HG03039 (cell line): ENCODE measurements around the gene ACO2.
"Not testable (repeated sequence)": the region's sequence is repeated elsewhere in the genome, so short reads cannot be mapped to it uniquely, and the experiment has no call there.

Source experiments
- ATAC-seq: cut with Tn5 transposase; IDR thresholded peaks from one replicate; pipeline ENCODE4 v1.9.1; 2021; ENCODE audit warnings: mild to moderate bottlenecking, moderate library complexity; ENCODE audit not compliant: unreplicated experiment

Gene ACO2

DNA sequence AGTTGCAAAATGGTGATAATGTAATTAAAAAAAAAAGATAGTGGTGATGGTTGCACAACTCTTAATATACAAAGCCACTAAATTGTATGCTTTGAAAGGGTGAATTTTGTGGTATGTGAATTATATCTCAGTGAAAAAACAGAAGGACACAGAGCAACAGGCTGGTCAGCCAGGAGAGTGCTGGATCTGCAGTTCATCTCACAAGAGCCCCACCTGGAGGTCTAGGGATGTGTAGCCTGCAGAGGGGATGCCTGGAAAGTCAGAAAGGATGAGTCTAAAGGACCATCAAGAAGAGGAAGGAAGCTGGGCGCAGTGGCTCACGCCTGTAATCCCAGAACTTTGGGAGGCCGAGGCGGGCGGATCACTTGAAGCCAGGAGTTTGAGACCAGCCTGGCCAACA, 66.3 kb downstream of the ACO2 start:
- no peak for ATAC-seq

DNA sequence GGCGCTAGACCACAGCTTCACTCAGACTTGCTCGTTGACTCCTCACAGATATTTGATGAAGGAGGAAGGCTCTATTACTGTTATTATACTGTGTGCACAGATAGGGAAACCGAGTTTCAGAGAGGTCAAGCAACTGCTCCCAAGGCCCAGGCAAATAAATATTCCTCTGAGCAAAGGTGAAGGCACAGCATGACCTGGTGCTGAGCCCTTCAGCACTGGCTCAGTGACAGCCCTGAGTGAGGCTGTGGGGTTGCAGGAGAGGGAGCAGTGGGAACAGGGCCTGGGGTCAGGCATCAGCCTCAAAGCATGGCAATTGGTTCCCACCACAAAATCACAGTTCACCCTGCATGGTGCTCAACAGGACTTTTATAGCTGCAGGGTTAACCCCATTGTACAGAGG, 68.3 kb downstream of the ACO2 start:
- ATAC-seq = no peak

DNA sequence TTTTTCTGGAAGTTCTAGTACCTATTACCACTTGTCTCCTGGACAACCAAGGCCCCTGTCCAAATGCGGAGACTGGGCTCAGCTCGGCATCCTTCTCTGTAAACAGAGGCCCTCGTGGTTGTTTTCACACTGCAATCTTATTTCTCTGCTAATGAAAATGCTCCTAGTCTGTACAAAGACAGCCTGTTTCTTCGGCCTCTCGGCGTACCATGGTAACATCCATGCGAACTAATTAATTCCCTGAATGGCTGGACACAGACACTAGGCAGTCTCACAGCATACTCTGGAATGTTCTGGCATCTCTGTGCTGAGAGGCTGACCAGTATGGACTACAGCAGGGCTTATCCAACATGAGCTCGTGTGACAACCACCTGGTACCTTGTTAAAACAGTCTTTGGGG, 69.7 kb downstream of the ACO2 start:
- no peak for ATAC-seq

DNA sequence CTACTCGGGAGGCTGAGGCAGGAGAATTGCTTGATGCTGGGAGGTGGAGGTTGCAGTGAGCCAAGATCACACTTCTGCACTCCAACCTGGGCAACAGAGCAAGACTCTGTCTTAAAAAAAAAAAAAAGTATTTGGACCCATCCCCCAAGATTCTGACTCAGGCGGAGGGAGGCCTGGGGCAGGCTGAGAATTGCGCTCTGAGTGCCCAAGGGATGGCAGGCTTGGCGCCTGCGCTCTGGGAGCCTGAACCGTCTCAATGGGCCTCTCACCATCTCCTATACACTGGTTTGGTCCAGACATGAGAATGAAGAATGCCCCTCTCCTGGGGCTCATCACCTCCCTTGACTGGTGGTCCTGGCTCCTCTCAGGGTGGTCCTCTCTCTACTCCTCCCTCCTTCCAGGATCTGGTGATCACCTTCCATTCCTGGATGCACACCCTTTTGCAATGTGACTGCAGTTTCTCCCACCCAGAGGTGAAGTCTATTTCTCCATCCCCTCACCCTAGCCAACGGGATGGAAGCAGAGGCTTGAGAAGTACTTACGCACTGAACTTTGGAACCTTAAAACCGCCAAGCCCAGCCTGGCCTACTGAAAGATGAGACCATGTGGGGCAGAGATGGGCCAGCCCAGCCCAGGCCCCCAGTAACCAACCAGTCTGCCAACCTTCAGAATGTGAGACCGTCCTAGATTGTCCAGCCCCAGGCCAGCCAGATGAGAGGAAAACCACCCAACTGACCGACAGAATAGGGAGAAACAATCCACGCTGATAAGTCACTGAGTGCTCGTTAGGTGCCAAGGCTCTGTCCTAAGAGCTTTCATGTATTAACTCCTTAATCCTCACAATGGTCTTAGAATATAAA, 70.5 kb downstream of the ACO2 start:
- no peak for ATAC-seq

DNA sequence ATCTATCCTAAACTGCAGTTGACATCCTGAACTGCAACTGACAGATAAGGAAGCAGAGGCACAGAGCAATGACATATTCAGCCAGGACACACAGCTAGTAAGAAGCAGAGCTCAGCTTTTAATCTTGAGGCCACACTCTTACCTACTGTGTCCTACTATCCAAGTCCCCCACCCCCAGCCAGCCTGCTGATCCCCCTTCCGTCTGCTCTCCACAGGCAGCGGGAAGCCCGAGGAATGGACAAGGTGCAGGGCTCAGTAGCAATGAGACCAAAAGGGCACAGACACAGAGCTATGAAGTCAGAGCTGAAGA, 71.0 kb downstream of the ACO2 start:
- no peak for ATAC-seq

DNA sequence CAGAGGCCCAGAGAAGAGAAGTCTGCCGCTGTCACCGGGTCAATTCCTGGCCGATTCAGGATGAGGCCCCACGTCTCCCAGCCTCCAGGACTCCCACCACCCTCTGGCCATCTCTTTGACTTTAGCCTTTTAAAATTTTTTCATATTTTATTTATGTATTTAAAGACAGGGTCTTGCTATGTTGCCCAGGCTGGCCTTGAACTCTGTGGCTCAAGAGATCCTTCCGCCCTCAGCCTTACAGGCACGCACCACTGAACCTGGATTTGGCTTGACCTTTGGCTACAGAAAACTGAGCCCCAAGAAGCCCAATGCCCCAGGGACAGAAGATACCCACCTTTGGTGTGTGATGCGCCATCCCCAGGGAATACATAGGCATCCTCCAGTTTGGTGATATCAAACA, 71.4 kb downstream of the ACO2 start:
- no peak for ATAC-seq

DNA sequence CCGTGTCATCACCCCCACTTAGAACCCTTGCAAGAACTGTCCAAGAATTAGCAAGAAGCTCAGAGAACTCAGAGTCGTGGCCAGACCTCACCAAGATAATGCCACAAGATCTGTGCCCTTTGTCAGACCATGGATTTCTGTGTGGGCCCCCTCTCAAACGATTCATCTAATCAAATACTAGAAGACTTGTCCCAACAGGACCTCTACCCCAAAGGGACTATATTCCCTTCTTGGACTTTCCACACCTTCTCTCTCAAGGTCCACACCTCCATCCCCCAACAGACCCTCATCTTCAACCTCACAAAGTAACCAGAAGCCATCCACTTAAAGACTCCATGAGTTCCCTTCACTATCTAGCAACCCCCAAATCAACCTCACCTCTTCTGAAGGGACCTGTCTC, 72.6 kb downstream of the ACO2 start:
- no peak for ATAC-seq

DNA sequence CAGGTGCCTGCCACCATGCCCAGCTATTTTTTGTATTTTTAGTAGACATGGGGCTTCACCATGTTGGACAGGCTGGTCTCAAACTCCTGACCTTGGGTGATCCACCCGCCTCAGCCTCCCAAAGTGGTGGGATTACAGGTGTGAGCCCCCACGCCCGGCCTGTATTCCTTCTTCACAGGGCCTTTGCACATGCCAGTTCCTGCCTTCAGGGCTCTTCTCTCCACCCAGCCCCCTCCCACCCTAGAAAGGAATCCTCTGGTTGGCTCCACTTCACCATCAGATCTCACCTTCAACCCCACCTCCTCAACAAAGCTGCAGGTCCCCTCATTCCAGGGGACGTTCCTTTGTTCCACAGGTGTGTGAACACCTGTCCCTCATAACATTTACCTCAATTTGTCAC, 73.3 kb downstream of the ACO2 start:
- no peak for ATAC-seq

DNA sequence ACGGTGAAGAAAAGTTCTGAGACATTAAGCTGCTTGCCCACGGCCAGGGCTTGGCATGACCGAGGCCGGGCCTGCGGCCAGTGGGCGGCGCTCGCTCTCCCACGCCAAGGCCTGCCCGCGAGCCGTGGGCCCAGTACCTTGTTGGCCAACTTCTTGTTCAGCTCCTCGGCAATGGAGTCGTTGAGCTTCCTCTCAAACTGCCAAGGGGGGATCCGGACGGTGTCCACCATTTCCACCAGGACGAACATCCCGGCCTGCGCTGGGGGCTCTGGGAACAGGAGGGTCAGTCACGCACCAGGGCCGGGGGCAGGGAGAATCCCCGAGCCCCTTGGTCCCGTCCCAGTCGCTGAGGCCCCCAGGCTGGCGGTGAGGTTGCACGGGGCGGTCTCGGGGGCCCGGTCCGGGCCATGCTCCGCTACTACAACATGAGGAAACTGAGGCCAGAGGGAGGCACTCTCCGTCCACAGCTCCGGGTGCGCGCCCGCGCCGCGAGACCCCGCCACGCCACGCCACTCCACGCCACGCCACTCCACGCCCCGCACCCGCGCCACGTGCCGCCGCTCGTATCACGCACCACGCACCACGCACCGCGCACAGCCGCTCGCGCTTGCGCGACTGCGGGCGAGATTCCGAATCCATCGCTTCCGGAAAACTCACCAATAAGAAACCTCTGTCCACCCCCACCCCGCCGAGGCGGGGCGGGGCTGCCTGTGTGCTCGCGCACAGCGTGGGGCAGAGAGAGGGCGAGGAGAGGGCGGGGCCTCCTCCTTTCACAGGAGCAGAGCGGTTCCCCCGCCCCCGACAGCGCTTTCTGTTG, 75.1 kb downstream of the ACO2 start, which contains the start of gene POLR3H:
Gene POLR3H, minus strand, starts transcription at position 617 of the 817 bp plus-strand sequence. Its CDS starts 369 bp downstream, at position 248.
- peak; percentile 80 for ATAC-seq

DNA sequence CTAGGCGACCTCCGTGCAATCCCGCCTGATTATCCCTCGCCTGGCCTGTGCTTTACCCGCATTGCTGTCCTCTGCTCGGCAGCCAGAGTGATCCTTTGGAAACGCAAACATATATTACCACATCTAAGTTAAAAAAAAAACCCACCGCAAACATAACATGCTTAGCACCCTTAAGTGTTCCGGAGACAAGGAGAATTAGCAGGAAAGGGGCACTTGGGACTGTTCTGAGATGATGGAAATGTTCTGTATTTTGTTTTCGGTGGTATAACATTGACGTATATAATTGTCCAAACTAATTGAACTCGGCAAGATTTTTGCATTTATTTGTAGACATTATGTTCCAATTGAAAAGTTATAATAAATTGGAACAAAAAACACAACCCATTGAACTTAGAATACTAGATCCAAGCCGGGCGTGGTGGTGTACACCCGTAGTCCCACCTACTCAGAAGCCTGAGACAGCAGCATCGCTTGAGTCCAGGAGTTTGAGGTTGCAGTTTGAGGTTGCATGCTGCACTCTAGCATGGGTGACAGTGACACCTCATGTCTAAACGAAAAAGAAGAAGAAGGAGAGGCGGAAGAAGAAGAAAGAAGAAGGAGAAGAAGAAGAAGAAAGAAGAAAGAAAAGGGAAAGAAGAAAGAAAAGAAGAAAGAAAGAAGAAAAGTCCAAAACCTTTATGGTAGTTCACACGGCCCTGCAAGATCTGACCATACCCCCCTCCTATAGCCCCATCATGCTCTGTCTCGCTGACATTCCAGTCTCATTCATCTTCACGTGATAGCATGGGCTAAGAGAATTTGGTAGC, 76.0 kb downstream of the ACO2 start:
- no peak for ATAC-seq

DNA sequence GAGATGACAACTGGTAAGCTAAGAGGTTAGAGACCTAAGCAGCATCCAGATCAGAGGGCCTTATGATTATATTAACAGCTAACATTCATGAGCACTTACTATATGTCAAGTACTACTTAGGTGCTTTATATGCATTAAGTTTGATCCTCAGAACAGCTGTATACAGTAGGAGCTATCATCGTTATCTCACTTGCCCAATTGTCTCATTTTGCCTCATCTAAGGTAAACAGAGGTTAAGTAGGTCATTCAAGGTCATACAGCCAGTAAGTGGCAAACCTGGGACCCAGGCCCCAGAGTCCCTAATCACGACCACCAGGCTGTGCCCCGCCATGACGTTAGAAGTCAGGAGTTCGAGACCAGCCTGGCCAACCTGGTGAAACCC, 79.9 kb downstream of the ACO2 start:
- ATAC-seq = no peak

DNA sequence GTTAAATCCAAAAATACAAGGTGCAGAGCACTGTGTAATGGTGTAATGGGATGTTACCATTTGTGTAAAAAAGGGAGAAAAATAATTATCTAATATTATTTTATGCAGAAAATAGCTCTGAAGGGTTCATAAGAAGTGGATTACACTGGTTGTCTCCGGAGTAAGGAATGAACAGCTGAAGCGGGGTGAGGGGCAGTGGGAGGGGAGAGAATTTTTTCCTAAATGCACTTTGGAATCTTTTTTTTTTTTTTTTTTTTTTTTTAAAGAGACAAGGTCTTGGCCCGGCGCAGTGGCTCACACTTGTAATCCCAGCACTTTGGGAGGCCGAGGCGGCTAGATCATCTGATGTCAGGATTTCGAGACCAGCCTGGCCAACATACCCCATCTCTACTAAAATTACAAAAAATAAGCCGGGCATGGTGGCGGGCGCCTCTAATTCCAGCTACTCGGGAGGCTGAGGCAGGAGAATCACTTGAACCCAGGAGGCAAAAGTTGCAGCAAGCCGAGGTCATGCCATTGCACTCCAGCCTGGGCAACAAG, 82.1 kb downstream of the ACO2 start:
- ATAC-seq = no peak

DNA sequence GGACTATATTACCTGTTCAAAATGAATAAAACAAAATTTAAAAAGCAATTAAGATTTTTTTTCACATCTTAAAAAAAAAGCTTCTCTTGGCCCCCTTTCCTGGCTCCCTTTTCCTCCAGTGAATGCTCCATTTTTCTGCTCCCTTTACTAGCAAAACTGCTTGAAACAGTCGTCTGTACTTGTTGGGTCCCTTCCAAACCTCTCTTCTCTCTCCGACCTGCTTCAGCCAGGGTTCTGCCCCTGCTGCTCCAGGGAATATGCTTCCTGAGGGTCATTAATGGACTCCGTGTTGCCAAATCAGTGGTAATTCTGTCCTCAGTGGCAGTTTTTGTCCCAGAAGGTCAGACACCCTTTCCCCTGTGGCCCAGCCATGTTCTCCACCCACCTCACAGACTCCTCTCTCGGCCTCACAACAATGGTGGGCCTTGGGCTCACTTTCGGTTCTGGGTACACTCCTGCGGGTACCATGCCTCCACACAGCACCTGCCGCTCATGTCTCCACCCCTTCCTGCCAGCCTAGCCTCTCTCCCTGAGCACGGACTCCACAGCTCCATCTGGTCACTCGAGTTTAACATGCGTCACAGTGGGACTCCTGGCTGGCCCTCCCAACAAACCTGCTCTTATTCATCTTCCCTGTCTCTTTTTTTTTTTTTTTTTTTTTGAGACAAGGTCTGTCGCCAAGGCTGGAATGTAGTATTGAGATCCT, 83.1 kb downstream of the ACO2 start:
- no peak for ATAC-seq

DNA sequence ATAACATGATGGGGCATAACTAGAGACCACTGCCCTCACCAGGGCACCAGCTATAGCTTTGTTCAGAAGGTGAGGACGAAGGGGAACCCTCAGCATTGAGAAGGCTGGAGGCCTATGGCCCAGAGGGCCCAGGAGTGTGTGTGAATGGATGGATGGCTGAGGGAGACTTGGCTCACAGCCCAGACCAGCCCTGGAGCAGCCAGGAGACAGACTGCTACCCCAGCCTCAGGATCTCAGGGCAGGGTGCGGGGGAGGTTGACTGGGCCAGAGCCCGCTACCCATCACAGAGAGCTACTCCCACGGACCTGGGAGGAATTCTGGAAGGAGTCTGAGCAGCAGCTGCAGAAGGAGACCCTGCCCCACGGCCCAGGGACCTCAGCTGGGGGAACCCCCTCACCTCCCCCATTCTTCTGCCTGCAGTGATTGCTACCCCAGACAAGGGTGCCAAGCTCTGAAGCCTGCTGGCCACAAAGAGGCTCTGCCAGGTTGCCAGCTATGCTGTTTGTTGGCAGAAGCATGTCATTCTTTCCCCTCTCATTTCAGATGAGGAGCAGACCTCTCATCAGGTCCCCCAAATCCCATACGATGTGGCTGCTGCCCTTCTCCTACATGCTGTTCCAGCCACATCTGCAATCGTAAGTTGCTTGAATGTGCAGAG, 86.5 kb downstream of the ACO2 start:
- ATAC-seq = no peak

DNA sequence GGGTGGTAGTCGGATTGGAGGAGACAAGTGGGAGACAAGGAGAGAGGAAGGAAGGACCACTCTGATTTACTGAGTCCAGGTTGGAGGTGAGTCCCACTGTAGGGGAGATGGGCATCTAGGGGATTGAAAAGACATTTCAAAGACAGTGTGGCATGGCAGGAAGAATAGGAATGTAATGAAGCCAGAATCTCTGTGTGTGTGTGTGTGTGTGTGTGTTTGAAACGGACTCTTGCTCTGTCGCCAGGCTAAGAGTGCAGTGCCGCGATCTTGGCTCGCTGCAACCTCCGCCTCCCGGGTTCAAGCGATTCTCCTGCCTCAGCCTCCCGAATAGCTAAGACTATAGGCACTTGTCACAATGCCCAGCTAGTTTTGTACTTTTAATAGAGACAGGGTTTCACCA, 87.6 kb downstream of the ACO2 start:
- ATAC-seq = no peak

DNA sequence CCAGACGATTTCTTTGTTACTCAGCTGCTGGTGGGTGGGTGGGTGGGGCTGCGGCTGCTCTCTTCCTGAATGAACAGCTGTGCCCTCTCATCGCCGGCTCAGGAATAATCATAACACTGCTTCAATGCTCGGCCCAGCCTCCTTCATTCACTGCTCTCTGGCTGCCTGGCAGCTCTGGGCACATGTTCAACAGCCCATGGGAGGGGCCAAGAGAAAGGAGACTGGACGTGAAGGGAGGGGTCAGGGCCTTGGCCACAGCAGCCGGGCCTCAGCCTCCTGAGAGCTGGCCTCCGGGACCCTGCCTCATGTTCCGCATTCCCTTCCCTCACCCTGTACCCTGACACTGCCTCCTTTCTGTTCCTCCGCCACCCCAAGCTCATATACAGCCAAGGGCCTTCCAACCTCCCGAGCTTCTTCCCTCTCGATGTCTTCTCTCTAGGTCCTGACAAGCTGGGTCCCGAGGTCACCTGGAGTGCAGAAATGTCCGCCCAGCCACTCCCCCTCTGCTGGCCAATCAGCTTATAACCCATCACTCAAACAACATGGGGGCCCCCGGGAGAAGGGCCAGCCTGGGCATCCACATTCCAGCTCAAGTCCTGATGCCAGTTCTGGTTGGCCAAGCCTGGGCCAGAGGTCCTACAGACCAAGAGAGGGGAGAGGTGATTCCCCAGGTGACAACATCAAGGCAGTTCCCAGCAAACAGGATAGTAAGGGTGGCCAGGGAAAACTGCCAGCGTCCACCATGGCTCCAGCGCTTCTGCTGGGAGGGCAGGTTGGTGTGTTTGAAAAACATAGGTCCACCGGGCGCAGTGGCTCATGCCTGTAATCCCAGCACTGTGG, 88.7 kb downstream of the ACO2 start:
- ATAC-seq = no peak

DNA sequence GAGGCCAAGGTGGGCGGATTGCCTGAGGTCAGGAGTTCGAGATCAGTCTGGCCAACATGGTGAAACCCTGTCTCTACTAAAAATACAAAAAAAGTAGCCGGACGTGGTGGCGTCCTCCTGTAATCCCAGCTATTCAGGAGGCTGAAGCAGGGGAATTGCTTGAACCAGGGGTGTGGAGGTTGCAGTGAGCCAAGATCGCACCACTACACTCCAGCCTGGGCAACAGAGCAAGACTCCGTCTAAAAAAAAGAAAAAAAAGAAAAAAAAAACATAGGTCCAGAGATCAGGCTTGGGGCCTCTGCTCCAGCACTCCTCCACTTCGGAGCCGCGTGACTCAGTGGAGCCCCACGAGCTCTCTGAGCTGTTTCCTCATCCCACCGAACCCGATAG, 89.3 kb downstream of the ACO2 start:
- not testable (repeated sequence) for ATAC-seq

DNA sequence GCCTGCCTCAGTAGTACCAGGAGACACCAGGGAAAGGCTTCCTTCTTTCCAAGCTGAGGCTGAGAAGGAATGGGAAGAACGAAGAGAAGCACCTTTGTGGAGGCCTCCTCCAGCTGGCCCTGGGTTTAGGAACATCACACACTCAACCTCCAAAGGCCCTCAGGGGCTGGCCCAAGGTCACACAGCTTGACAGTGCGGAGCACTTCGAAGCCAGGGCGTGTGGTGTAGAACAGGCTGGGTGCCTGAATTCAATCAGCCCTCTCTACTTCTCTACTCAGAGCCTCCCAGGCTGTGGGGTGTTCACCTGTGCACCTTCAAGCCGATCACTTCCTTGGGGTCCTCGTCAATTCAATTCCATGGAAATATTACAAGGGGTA, 91.2 kb downstream of the ACO2 start:
- no peak for ATAC-seq

DNA sequence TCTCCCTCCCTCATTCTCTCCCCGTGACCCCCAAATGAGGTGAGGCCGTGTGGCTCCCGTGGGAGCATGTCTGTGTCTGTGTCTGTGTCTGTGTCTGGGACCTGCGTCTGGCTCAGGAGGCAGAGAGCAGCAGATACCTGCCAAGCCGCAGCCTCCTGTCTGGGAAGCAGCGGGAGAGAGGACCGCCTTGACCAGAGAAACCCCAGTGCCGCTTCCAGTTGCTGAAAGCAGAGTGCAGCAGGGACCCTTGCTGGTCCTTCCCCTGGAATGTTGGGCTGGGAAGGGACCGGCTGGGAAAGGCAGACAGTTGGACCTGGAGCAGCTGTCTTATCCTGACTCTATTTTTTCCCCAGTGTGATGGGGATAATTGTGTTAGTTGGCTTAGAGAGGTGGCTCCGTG, 92.4 kb downstream of the ACO2 start:
- no peak for ATAC-seq
